Stimulated activated CD8-positive, alpha-beta memory T cell treated with anti-CD3 and anti-CD28 coated beads, Interleukin-7, amount 100 ng/mL, for 24 hours (primary cell): ENCODE data around the gene CCDC88C.
"Not testable (repeated sequence)": the region's sequence is repeated elsewhere in the genome, so short reads cannot be mapped to it uniquely, and the experiment has no call there.

Source experiments
- DNase-seq: peaks from one replicate; pipeline ENCODE4 v3.0.0-alpha.2; 2020; ENCODE audit warnings: low read depth

The CCDC88C gene

GRCh38 chr14:91415794-91416743 is 1.6 kb downstream of the CCDC88C start:
- DNase-seq: no peak

GRCh38 chr14:91414475-91414833 is 3.2 kb downstream of the CCDC88C start:
- DNase-seq: no peak

GRCh38 chr14:91413547-91414474 is 3.8 kb downstream of the CCDC88C start:
- DNase-seq: no peak

GRCh38 chr14:91412939-91413338 is 4.7 kb downstream of the CCDC88C start:
- no peak for DNase-seq

- no peak for DNase-seq
Observed at GRCh38 chr14:91410771-91411536, 6.7 kb downstream of the CCDC88C start.

GRCh38 chr14:91409928-91410718 is 7.5 kb downstream of the CCDC88C start:
- no peak for DNase-seq

GRCh38 chr14:91409240-91409639 is 8.4 kb downstream of the CCDC88C start:
- DNase-seq: not testable (repeated sequence)

- no peak for DNase-seq
Observed at GRCh38 chr14:91406982-91407381, 10.6 kb downstream of the CCDC88C start.

GRCh38 chr14:91406451-91406850 is 11.2 kb downstream of the CCDC88C start:
- no peak for DNase-seq

GRCh38 chr14:91405724-91406435 is 11.7 kb downstream of the CCDC88C start:
- no peak for DNase-seq

GRCh38 chr14:91405241-91405721 is 12.3 kb downstream of the CCDC88C start:
- no peak for DNase-seq

GRCh38 chr14:91402771-91403600 is 14.6 kb downstream of the CCDC88C start:
- DNase-seq: no peak

GRCh38 chr14:91402348-91402747 is 15.3 kb downstream of the CCDC88C start:
- DNase-seq: no peak

- no peak for DNase-seq
Observed at GRCh38 chr14:91401751-91402150, 15.9 kb downstream of the CCDC88C start.

GRCh38 chr14:91400696-91401095 is 16.9 kb downstream of the CCDC88C start:
- DNase-seq: no peak

- DNase-seq: no peak
Observed at GRCh38 chr14:91399868-91400640, 17.6 kb downstream of the CCDC88C start.

GRCh38 chr14:91398707-91399106 is 18.9 kb downstream of the CCDC88C start:
- DNase-seq: no peak

- DNase-seq: no peak
Observed at GRCh38 chr14:91397965-91398591, 19.5 kb downstream of the CCDC88C start.
